BLaER1 treated with 17β-estradiol and CSF1 and Interleukin-3, amounts not matched to agents 10 nM and 100 nM (cell line): ENCODE measurements around the gene SPATA46.

Experiments
- H3K27ac ChIP-seq, 11 experiments: shearing (Covaris generic); formaldehyde crosslinking; 2 replicates each; pipeline ENCODE4 v1.8.1; 2022
- H3K27me3 ChIP-seq, 11 experiments: shearing (Covaris generic); formaldehyde crosslinking; 2 replicates each; pipeline ENCODE4 v1.8.1; 2022
- H3K36me3 ChIP-seq, 11 experiments: shearing (Covaris generic); formaldehyde crosslinking; 2 replicates each; pipeline ENCODE4 v1.8.1; 2022
- H3K4me1 ChIP-seq, 10 experiments: shearing (Covaris generic); formaldehyde crosslinking; 2 replicates each; pipeline ENCODE4 v1.8.1; 2022
- H3K4me2 ChIP-seq, 11 experiments: shearing (Covaris generic); formaldehyde crosslinking; 2 replicates each; pipeline ENCODE4 v1.8.1; 2022
- H3K4me3 ChIP-seq, 10 experiments: shearing (Covaris generic); formaldehyde crosslinking; 2 replicates each; pipeline ENCODE4 v1.8.1; 2022
- H3K9ac ChIP-seq, 11 experiments: shearing (Covaris generic); formaldehyde crosslinking; 2 replicates each; pipeline ENCODE4 v1.8.1; 2022
- H3K9me3 ChIP-seq, 11 experiments: shearing (Covaris generic); formaldehyde crosslinking; replicated peaks in 1 of 11; 2 replicates each; pipeline ENCODE4 v1.8.1; 2022
- H4K20me1 ChIP-seq, 11 experiments: shearing (Covaris generic); formaldehyde crosslinking; 2 replicates each; pipeline ENCODE4 v1.8.1; 2022
- Cebpa-rat ChIP-seq, 11 experiments: shearing (Covaris generic); IDR thresholded peaks; 2 replicates each; pipeline ENCODE4 v1.8.1; 2022

Gene SPATA46

GRCh38 chr1:162412002-162412401, 35.3 kb upstream of the SPATA46 start, which contains the start of gene SH2D1B:
TSS of gene SH2D1B (minus strand) at chr1:162412136. CDS start at chr1:162412016, 120 bp downstream.
- H3K4me2 ChIP-seq: no peak within 1 kb of the TSS
- H4K20me1 ChIP-seq: no peaks in the 10 kb centered on the region
- no peak within 1 kb of the TSS for H3K9ac ChIP-seq
- no peak within 1 kb of the TSS for H3K4me3 ChIP-seq
- no peaks in the 10 kb centered on the region for H3K4me1 ChIP-seq
- H3K9me3 ChIP-seq: peaks cover 0 to 10% (median 0%) of the 10 kb centered on the region in 11 experiments; a peak in 8 of 22 replicates
- H3K36me3 ChIP-seq: no peaks in the 10 kb centered on the region
- TF ChIP-seq Cebpa-rat (IDR thresholded peaks at IDR 0.05): no peak
- no peaks in the 10 kb centered on the region for H3K27me3 ChIP-seq
- H3K27ac ChIP-seq: no peak within 1 kb of the TSS

DNA sequence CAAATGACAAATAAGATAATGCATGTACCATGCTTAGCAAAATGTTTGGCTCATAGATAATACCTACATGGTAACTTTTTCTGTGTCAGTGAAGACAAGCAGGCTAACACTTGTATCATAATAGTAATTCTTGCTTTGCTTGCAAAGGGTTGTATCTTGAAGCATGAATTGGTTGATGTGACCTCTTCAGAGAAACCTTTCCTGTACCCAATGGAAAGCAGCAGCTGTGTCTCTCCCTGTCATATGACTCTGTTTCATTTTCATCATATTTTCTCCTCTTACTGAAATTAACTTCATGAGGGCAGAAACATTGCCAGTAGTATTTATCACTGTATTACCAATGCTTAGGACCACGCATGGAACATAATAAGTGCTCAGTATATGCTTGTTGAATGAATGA, 30.9 kb upstream of the SPATA46 start:
- Histone ChIP-seq H3K27ac (no peak overlapping the region), H3K27me3 (no peaks in the 10 kb centered on the region), H4K20me1 (no peaks in the 10 kb centered on the region), H3K4me1 (peaks cover 0 to 6% (median 0%) of the 10 kb centered on the region in 10 experiments; a peak in 4 of 20 replicates), H3K9ac (no peak overlapping the region), H3K36me3 (no peaks in the 10 kb centered on the region), H3K9me3 (no peaks in the 10 kb centered on the region), H3K4me2 (no peak overlapping the region), H3K4me3 (no peak overlapping the region)
- no peak for TF ChIP-seq Cebpa-rat (IDR thresholded peaks at IDR 0.05)

GRCh38 chr1:162406811-162407210, 30.2 kb upstream of the SPATA46 start:
- Histone ChIP-seq H3K4me2 (no peak overlapping the region), H3K27me3 (no peaks in the 10 kb centered on the region), H3K36me3 (no peaks in the 10 kb centered on the region), H3K4me1 (peaks cover 0 to 6% (median 0%) of the 10 kb centered on the region in 10 experiments; a peak in 4 of 20 replicates), H3K27ac (no peak overlapping the region), H3K9ac (no peak overlapping the region), H3K9me3 (no peaks in the 10 kb centered on the region), H3K4me3 (no peak overlapping the region), H4K20me1 (no peaks in the 10 kb centered on the region)
- TF ChIP-seq Cebpa-rat (IDR thresholded peaks at IDR 0.05): no peak

DNA sequence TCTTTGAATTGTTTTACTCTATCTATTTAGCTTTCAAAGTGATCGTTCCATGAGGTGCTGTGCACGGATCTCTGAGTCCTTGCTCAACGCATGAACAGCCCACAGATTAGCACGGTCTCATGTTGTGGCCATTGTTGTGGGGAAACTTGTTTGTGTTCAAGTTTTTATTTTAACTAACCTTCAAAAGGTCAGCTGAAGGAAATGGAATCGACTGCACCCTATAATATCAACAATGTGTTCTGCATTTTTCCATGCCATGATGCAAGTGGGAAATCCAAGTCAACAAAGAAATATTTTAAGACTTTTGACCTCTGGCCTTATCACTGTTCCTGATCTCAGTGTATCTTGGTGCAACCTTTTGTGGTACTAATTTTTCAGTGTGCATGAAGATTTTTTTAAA, 29.1 kb upstream of the SPATA46 start:
- H3K4me2 ChIP-seq: no peak overlapping the region
- no peak for TF ChIP-seq Cebpa-rat (IDR thresholded peaks at IDR 0.05)
- no peaks in the 10 kb centered on the region for H4K20me1 ChIP-seq
- no peak overlapping the region for H3K27ac ChIP-seq
- H3K36me3 ChIP-seq: no peaks in the 10 kb centered on the region
- H3K9me3 ChIP-seq: no peaks in the 10 kb centered on the region
- H3K4me1 ChIP-seq: peaks cover 0 to 6% (median 0%) of the 10 kb centered on the region in 10 experiments; a peak in 4 of 20 replicates
- no peak overlapping the region for H3K9ac ChIP-seq
- no peaks in the 10 kb centered on the region for H3K27me3 ChIP-seq
- H3K4me3 ChIP-seq: no peak overlapping the region

- Histone ChIP-seq H3K4me3 (no peak overlapping the region), H3K27me3 (no peaks in the 10 kb centered on the region), H3K27ac (no peak overlapping the region), H3K36me3 (no peaks in the 10 kb centered on the region), H4K20me1 (no peaks in the 10 kb centered on the region), H3K4me1 (peaks cover 0 to 6% (median 0%) of the 10 kb centered on the region in 10 experiments; a peak in 4 of 20 replicates), H3K9me3 (no peaks in the 10 kb centered on the region), H3K9ac (no peak overlapping the region), H3K4me2 (peak overlapping the region in 3 of 11 experiments; percentile 6 to 31 (median 7); a peak in 1 of 22 replicates)
- no peak for TF ChIP-seq Cebpa-rat (IDR thresholded peaks at IDR 0.05)
These were observed 28.0 kb upstream of the SPATA46 start for GRCh38 chr1:162404550-162405160.

DNA sequence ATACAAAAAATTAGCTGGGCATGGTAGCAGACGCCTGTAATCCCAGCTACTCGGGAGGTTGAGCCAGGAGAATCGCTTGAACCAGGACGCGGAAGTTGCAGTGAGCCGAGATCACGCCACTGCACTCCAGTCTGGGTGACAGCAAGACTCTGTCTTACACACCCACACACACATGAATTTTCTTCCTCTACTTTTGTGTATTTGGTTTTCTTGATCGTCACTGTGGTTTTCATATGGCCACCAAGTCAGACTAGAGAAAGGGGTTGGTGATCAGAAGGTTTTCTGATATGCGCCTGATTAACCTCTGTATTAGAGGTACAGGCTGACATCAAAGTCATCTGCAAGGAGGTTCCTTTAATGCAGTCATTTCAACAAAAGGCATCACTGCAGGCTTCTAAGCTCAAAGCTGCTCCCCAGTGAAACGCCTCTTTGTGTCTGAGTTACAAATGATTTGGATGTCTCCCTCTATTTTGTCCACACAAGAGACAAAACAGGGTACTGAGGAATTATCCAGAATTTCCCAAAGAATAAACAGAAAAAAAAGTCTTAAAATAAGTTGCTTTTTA, 24.2 kb upstream of the SPATA46 start:
- Histone ChIP-seq H3K4me2 (no peak overlapping the region), H3K27me3 (no peaks in the 10 kb centered on the region), H4K20me1 (no peaks in the 10 kb centered on the region), H3K9ac (no peak overlapping the region), H3K4me3 (no peak overlapping the region), H3K4me1 (peaks cover 0 to 6% (median 0%) of the 10 kb centered on the region in 10 experiments; a peak in 4 of 20 replicates), H3K9me3 (no peaks in the 10 kb centered on the region), H3K27ac (no peak overlapping the region), H3K36me3 (no peaks in the 10 kb centered on the region)
- TF ChIP-seq Cebpa-rat (IDR thresholded peaks at IDR 0.05): no peak

DNA sequence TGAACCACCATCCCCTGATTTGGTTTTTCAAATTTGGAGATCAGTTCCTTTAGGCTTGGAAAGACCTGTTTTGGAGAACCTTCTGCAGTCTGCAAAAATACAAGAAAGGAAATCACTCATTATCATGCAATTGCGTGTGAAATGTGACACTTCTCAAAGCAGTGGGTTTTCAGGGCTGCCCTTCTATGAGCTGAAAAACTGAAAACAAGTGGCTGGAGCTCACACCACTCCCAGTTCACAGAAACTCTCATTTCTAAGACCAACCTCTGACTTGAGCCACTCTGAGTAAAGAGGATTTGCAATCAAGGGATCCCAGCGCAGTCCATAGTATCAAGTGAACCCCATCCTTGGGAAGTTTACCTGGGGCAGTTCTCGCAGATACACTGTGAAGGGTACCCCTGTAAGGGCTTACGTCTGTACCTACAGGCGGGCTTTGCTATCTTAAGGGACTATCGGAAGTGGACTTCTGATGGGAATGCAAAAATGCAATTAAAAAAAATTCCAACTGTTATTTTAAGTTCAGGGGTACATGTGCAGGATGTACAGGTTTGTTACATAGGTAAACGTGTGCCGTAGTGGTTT, 22.4 kb upstream of the SPATA46 start:
- Histone ChIP-seq H3K9me3 (no peaks in the 10 kb centered on the region), H4K20me1 (no peaks in the 10 kb centered on the region), H3K4me1 (no peaks in the 10 kb centered on the region), H3K4me3 (no peak overlapping the region), H3K27ac (no peak overlapping the region), H3K4me2 (no peak overlapping the region), H3K9ac (no peak overlapping the region), H3K36me3 (no peaks in the 10 kb centered on the region), H3K27me3 (no peaks in the 10 kb centered on the region)
- no peak for TF ChIP-seq Cebpa-rat (IDR thresholded peaks at IDR 0.05)

GRCh38 chr1:162397943-162398560, 21.4 kb upstream of the SPATA46 start:
- Histone ChIP-seq H3K4me2 (no peak overlapping the region), H3K27me3 (no peaks in the 10 kb centered on the region), H3K9ac (no peak overlapping the region), H3K9me3 (no peaks in the 10 kb centered on the region), H4K20me1 (no peaks in the 10 kb centered on the region), H3K4me1 (no peaks in the 10 kb centered on the region), H3K4me3 (no peak overlapping the region), H3K27ac (no peak overlapping the region), H3K36me3 (no peaks in the 10 kb centered on the region)
- TF ChIP-seq Cebpa-rat (IDR thresholded peaks at IDR 0.05): no peak

DNA sequence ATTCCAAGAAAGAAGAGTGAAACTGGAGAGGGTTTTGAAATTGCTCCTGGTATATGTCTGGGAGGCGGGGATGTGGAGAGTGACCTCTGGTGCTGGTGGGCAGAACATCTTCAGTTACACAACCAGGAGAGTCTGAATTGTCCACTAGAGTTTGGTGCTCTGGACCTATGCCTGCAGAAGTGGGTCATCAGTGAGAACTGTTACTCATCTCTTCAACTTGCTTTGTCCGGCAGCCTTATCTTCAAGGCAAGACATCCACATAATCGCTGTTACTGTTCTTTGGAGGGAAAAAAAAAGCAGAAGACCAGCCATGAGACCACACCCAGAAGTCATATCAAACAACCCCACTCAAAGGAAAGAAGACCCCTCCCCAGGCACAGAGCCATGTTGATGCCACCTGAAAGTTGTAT, 20.4 kb upstream of the SPATA46 start:
- H3K9ac ChIP-seq: no peak overlapping the region
- no peak overlapping the region for H3K27ac ChIP-seq
- no peaks in the 10 kb centered on the region for H3K36me3 ChIP-seq
- no peaks in the 10 kb centered on the region for H3K9me3 ChIP-seq
- H3K4me2 ChIP-seq: no peak overlapping the region
- no peaks in the 10 kb centered on the region for H3K27me3 ChIP-seq
- no peak for TF ChIP-seq Cebpa-rat (IDR thresholded peaks at IDR 0.05)
- H4K20me1 ChIP-seq: no peaks in the 10 kb centered on the region
- H3K4me1 ChIP-seq: no peaks in the 10 kb centered on the region; a peak in 1 of 20 replicates
- H3K4me3 ChIP-seq: no peak overlapping the region
